COLO829 (cell line): Measurements from ENCODE around the gene DOCK10.
"Not testable (repeated sequence)": the region's sequence is repeated elsewhere in the genome, so short reads cannot be mapped to it uniquely, and the experiment has no call there.

Source experiments
- DNase-seq: peaks from one replicate; pipeline ENCODE4 v3.0.0; 2012; ENCODE audit warnings: low spot score

The DOCK10 gene

GRCh38 chr2:225041851-225042799 lies at the start of gene DOCK10:
Gene DOCK10, minus strand, starts transcription at chr2:225042468. Its CDS starts 94 bp downstream, at chr2:225042374.
- no peak for DNase-seq

GRCh38 chr2:225091336-225091735 lies 49.1 kb upstream of the DOCK10 start:
- DNase-seq, result no peak

DNA sequence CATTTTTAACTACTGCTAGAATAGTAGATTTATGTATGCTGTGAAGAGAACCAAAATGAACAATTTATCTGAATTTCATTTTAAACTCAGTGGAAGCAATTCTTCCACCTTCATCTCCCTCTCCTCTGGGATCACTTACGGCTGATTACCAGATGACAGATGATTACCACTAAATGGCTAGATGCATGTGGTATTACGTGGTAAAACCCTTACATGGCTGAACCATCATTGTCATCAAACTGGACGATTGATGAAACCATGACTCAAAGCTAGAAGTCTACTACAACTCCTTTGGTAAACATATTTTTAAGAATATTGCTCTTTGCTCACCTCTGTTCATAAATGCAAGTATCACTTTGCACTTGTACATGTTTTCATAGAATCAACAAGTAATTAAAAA lies 48.5 kb upstream of the DOCK10 start:
- no peak for DNase-seq

GRCh38 chr2:225086915-225087314 lies 44.6 kb upstream of the DOCK10 start:
- no peak for DNase-seq

- DNase-seq, result no peak
These were observed 44.2 kb upstream of the DOCK10 start for GRCh38 chr2:225086439-225086838.

- DNase-seq, result no peak
These were observed 41.0 kb upstream of the DOCK10 start for GRCh38 chr2:225083276-225083675.

DNA sequence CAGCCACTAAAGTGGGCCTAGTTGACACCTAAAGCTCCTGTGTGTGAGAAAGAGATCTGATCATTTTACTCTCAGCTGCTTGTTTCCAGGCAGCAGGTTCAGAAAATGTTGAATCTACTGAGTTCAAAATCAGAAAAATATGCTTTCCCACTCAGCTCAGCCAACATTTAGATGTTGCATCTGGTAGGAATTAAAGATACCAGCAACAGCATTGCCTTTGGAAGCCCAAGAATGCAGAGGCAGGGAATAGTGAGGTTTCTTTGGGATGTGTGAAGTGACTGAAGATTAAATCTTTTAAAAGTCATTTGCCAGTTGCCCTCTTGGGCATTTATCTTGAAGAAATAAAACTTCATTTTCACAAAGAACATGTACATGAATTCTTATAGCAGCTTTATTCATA lies 33.9 kb upstream of the DOCK10 start:
- no peak for DNase-seq

GRCh38 chr2:225074919-225075681 lies 32.8 kb upstream of the DOCK10 start:
- DNase-seq, result no peak

DNA sequence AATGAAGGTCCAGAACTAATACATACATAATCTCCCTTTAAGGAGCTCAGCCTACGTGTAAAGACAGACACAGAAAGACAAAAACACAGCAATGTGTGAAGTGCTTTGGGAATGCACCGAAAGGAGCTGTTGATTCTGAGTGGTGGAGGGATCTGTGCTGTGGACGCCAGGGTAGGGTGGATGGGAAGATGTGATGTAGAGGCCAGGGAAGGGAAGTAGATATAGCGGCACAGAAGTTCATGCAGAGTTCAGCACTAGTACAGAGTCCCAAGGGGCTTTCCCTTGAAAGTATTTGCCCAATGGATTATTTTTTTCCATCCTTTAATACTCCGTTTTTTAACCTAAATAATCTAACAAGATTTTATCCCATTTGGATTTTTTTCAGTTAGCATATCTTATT lies 32.1 kb upstream of the DOCK10 start:
- no peak for DNase-seq

GRCh38 chr2:225073198-225073597 lies 30.9 kb upstream of the DOCK10 start:
- no peak for DNase-seq

- DNase-seq, result no peak
These were observed 30.2 kb upstream of the DOCK10 start for GRCh38 chr2:225072444-225072843.

DNA sequence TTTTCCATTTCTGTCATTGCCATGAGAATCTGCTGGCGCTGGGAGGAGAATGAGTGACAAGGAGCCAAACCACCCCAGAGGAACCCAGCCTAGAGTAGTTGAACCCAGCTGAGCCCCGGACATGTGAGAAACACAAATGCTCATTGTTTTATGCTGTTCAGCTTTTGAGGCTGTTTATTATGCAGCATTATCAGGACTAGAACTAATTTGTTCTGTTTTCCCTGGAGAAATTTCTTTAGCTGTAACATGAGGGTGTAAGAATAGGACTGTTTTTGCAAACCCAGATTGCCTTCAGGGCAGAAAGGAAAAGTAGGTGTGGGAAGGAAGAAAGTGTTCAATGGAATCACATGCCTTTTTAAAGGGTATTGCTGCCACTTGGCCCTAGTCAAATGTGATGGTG lies 28.5 kb upstream of the DOCK10 start:
- peak; percentile 86 for DNase-seq

GRCh38 chr2:225069966-225070365 lies 27.7 kb upstream of the DOCK10 start:
- no peak for DNase-seq

GRCh38 chr2:225069477-225069876 lies 27.2 kb upstream of the DOCK10 start:
- DNase-seq, result no peak

GRCh38 chr2:225065882-225066281 lies 23.6 kb upstream of the DOCK10 start:
- DNase-seq, result no peak

GRCh38 chr2:225064928-225065327 lies 22.7 kb upstream of the DOCK10 start:
- DNase-seq, result no peak

DNA sequence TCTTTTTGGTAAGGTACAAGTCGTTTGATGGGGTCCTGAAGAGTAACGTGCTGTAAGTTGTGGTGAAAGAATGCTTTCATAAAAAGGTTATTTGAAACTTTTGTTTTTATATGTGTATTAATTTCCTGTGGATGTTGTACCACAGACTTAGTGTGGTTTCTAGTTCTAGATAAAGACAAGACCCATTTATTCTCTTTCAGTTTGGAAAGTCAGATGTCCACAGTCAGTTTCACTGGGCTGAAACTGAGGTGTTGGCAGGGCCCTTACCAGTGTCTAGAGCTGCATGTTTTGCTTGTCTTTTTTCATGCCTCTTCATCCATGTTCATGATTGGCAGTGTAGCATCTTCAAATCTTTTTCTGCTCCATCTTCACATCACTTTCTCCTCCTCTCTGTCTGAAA lies 22.1 kb upstream of the DOCK10 start:
- no peak for DNase-seq

DNA sequence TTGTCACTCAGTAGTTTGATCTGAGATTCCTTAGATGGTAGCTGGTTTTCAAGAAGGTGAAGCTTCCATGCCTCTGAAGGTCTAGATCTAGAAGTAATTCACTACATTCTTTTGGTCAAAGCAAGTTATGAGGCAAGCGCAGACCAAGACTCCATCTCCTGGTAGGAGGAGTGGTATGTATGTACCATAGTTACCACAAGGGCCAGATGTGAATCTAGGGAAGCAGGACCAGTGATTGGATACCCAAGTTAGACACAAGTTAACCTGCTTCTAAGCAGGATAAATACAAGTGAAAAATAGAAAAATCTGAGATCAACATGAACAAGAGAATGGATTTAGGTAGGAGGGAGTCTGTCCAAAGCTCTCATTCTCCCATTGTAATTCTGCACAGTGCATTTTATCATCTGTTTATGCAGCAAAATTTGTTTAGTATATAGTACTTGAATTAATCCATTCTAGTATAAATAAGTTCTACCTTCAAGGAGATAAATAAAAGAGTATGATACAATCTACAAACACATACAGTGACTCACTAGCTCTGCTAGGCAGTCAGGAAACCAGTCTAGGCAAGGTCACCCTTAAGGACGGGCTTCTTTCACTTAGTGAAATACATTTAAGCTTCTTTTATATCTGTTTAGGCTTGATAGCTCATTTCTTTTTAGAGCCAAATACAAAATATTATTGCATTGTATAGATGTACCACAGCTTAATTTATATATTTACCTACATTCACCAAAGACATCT lies 14.2 kb upstream of the DOCK10 start:
- no peak for DNase-seq

- DNase-seq, result no peak
These were observed 13.4 kb upstream of the DOCK10 start for GRCh38 chr2:225055714-225056113.

DNA sequence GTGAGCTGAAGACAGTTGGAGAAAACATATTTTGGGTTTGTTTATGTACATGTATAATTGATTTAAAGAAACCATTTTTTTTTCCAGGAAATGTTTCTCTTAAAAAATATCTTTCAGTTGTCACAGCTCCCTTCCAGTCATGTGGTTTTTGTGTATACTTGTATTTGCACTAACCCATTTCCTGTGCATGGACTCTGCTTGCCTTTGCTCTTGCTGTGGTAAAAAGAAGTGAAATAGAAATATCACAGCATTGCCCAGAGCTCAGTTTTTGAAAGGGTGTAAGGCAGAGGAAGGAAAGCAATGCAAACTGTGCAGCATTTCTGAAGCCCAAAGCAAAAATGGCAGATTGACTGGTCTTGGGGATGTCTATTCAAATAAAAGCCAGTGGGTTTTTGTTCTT lies 10.4 kb upstream of the DOCK10 start:
- DNase-seq, result no peak

GRCh38 chr2:225047502-225047901 lies 5.2 kb upstream of the DOCK10 start:
- DNase-seq, result not testable (repeated sequence)

- DNase-seq, result no peak
These were observed 516 bp upstream of the DOCK10 start for GRCh38 chr2:225042800-225043167.
